ENCODE data around the gene TMBIM6. TPM values are rescaled to one million over a fixed set of nuclear protein-coding genes. Genes with fewer than 3 reads are reported as not detected.

Gene TMBIM6
- total and polyA plus RNA-seq, 9 of the 15 experiments (the other 6 are each of a cell fraction or from before 2014, with no cell fraction given): 147 to 1,288 (median 352) TPM

- TF ChIP-seq, protein P1, sequence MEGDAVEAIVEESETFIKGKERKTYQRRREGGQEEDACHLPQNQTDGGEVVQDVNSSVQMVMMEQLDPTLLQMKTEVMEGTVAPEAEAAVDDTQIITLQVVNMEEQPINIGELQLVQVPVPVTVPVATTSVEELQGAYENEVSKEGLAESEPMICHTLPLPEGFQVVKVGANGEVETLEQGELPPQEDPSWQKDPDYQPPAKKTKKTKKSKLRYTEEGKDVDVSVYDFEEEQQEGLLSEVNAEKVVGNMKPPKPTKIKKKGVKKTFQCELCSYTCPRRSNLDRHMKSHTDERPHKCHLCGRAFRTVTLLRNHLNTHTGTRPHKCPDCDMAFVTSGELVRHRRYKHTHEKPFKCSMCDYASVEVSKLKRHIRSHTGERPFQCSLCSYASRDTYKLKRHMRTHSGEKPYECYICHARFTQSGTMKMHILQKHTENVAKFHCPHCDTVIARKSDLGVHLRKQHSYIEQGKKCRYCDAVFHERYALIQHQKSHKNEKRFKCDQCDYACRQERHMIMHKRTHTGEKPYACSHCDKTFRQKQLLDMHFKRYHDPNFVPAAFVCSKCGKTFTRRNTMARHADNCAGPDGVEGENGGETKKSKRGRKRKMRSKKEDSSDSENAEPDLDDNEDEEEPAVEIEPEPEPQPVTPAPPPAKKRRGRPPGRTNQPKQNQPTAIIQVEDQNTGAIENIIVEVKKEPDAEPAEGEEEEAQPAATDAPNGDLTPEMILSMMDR (IDR thresholded peaks at IDR 0.05 in 2 of 3, conservative IDR thresholded peaks at IDR 0.05 in 1 of 3; ENCODE audit: insufficient read depth in 2 of 3, low read depth in 1 of 3, low read length in 3 of 3): peak in 2 of 3 experiments; percentile 32 to 39; a peak in 2 of 6 replicates
- TF ChIP-seq POLR2G (IDR thresholded peaks at IDR 0.05; ENCODE audit: low read depth, low read length): 0 out of 2 replicates have a peak, but pooled peaks have one; percentile 23
- peak; percentile 36; the same call in 1 of the 2 replicates for TF ChIP-seq MTA3 (IDR thresholded peaks at IDR 0.05; ENCODE audit: borderline replicate concordance)
- TF ChIP-seq ESRRA (IDR thresholded peaks at IDR 0.05; ENCODE audit: borderline replicate concordance, low read depth): peak; percentile 57; the same call in 1 of the 2 replicates
- peak; percentile 55 for TF ChIP-seq MGA (IDR thresholded peaks at IDR 0.05)
- TF ChIP-seq, protein P2, sequence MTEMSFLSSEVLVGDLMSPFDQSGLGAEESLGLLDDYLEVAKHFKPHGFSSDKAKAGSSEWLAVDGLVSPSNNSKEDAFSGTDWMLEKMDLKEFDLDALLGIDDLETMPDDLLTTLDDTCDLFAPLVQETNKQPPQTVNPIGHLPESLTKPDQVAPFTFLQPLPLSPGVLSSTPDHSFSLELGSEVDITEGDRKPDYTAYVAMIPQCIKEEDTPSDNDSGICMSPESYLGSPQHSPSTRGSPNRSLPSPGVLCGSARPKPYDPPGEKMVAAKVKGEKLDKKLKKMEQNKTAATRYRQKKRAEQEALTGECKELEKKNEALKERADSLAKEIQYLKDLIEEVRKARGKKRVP (CRISPR knock-in tag; IDR thresholded peaks at IDR 0.05): peak; percentile 92
- peak; percentile 17; the same call in 1 of the 2 replicates for TF ChIP-seq RNF2 (IDR thresholded peaks at IDR 0.05)
- TF ChIP-seq ZZZ3 (IDR thresholded peaks at IDR 0.05): no peak; the same call in 1 of the 2 replicates
- TF ChIP-seq NFRKB (IDR thresholded peaks at IDR 0.05; ENCODE audit: low read depth): peak; percentile 60; the same call in 1 of the 2 replicates
- TF ChIP-seq ARID1B (IDR thresholded peaks at IDR 0.05): peak; percentile 73; the same call in 1 of the 2 replicates
- TF ChIP-seq FOXA3 (CRISPR knock-in tag; conservative IDR thresholded peaks at IDR 0.05 in 1 of 2, IDR thresholded peaks at IDR 0.05 in 1 of 2): no peak
- TF ChIP-seq ZNF583 (CRISPR knock-in tag; IDR thresholded peaks at IDR 0.05): no peak
These were observed 9.0 kb downstream of the TMBIM6 start (continued) for GRCh38 chr12:49750027-49750995.

All from K562 (cell line).